GM21825 (cell line): ENCODE measurements around the gene WASF2.
"Not testable (repeated sequence)": the region's sequence is repeated elsewhere in the genome, so short reads cannot be mapped to it uniquely, and the experiment has no call there.

Source experiments
- ATAC-seq: cut with Tn5 transposase; IDR thresholded peaks from one replicate; pipeline ENCODE4 v1.9.1; 2021; ENCODE audit warnings: mild to moderate bottlenecking, moderate library complexity; ENCODE audit not compliant: unreplicated experiment

Gene WASF2

DNA sequence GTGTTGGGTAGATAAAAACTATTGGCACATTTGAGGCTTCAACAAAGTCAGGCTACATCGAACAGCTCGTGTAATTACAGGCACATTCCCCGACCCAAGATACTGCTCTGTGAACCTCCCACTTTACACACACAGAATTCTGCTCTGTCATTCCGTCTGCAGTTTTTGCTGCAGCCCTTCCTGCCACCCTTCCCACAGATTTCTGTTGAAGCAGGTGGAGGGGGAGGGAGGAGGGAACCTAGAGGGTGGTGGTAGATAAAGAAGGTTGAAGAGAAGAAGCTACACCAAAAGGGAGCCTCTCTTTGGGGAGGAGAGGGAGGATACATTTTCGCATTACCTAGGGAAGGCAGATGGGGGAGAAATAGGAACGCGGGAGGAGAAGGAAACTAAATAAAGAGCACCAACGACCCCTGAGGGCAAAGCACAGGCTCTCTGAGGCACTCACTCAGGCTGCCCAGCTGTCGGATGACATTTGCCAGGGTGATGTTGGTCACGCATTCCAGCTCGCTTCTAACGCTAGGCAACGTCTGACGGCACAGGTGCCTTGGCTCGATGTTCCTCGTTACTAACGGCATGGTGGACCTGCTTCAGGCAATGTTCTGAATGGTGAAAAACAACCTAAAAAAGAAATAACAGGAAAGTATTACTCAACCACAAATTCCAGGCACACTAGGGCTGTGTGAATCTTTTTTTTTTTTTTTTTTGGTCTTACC is 61.5 kb downstream of the WASF2 start:
- no peak for ATAC-seq

DNA sequence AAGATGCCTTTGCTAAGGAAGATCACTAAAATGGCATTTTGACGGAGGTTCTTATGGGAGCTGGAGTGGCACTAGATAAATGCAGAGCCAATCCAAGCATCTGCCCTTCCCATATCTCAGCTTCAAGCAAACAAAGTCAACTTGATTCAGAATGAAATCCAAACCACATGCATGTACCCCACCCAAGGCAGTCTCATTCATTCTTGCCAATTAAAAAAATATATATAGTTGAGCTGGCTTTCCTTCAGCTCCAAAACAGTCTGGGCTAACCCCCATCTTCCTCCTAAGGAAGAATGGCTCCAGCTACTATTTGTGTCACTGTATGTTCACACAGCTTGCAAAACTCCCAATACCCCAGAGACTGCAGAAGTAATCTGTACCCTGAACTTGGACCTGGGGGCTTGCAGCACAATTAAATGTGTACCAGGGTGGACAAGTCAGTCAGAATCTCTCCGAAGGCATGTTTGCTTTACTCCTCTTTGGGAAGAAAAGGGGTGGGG is 62.1 kb downstream of the WASF2 start:
- no peak for ATAC-seq

DNA sequence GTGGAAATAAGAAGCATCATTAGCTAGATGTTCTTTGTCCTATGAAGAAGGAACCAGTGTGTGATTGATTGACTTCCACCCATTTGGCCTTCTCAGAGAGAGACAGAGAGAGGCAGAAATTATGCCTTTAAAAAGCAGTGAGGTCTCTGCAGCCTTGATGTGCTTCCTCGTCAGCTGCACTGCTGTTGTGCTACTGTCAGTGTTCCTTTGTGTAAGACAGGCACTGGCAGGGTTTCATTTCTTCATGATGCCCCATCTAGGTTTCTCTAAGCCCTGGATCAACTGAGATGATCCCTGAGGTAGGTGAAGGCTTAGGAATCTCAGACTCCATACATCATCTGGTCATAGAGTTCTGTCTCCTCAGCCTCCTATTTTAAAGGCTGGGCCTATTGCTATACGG is 62.6 kb downstream of the WASF2 start:
- ATAC-seq: no peak

DNA sequence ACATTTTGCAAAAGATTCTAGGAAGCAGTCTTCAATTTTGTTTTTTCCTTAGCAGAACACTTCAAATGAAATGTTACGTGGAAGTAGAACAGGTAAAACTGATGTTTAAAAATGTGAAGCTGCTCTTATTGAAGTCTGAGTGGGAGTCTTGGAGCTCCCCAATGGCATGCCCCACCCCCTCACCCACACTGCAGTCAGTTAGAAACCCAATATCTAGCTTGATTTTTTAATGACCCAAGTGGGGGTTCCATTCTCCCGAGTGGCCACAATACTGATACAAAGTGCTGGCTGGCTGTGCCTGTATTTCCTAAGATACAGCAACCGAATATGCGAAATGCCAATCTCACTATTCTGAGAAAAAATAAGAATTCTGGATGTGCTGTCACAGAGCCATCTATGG is 66.3 kb downstream of the WASF2 start:
- no peak for ATAC-seq

DNA sequence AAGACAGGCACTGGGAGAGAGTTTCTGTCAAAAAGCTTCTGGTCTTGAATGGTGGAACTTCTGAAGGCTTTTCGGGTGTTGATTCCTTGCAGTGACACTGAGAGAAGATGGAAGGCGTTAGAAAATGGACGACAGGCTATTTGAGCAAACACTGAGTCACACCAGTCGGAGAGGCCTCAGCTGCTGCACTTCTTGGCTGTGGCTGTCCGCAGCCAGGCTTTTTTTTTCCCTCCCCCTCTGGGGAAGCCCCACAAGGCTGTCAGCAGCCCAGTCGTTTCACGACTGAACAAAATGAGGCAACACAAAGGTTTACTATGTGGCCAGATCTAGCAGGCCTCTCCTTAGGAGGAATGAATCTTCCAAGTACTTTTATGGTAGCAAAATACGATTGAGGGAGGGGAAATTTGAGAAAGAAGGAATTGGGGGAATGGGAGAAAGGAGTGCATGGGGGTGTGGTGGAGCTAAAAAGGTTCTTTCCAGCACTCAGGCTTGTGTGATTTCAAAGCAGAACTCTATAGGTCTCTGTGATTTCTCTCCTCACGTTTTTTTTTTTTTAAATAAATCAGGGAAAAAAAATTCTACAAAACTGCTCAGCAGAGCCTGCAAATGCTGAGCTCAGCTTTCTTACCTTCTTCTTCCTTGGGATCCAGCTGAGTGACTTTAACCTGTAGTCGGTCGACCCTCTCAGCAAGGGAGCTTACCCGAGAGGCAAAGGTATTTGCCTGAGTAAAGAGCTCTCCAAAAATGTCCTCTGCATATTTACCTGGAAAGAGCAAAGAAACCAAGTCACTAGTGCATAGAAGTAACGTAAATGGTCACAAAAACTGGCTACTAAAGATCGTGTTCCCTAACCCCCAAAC is 71.4 kb downstream of the WASF2 start:
- peak; percentile 61 for ATAC-seq

DNA sequence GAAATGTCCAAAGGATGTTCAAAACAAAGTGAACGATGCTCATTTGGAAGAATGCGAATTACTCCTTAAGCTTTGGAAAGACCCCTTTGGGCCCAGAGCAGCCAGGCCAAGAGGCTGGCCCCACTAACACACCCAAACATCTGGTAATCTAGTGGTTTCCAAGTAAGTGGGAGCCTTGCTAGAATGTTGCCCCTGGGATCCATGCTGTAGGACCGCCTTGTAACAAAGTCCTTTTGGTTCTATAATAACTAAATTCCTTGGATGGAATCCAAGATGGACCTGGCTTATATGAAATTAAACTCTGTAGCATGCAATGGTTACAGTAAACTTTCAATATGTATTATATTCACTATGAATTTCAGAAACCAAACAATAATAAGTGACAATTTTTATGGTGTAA is 72.3 kb downstream of the WASF2 start:
- ATAC-seq: no peak

DNA sequence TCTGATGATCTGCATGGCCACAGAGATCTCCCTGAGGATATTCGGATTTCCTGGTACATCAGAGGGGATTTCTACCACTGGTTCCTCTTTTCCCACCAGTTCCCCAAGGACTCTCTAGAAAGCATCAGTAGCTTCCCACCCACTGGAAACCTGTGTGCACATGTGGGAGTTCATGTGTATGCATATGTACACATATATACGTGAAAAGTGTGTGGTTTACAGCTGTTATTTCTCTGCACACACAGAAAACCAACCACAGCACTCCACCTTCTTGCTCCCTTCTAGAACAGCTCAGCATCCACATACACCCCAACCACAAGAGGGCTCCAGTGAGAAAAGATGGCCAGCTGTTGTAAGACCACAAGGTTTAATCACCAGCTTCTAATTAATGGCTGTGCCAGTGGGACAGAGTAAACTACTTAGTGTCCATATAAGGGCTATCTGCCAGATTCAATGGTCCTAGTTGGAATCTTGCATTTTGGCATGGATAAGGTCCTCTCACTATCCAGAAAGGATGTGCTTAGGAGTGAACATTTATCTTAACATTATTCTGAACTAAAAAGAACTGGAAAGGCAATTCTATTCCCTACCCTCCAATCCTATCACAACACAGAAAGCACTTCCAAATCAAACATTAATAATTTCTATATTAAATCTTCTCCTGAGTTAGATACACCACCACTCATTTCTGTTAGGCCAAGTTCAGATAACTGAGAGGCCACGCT is 73.4 kb downstream of the WASF2 start:
- no peak for ATAC-seq

DNA sequence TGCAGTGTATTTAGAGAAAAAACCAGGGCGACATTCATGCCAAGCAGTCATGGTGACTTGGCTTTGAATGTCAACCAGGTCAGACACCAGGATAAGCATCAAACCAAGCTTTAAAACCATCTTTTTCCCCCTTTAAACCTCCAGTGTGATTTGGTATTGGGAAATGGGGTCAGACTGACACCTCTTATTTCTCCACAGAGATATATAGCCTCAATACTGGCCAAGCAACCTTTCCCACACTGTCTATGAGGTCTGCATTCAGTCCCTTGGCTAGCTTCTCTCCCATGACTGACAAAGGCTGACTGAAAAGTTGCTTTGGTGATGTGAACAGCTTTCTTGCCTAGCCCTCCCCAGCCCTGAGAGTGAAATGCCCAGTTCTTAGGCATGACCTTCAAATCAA is 75.9 kb downstream of the WASF2 start:
- no peak for ATAC-seq

DNA sequence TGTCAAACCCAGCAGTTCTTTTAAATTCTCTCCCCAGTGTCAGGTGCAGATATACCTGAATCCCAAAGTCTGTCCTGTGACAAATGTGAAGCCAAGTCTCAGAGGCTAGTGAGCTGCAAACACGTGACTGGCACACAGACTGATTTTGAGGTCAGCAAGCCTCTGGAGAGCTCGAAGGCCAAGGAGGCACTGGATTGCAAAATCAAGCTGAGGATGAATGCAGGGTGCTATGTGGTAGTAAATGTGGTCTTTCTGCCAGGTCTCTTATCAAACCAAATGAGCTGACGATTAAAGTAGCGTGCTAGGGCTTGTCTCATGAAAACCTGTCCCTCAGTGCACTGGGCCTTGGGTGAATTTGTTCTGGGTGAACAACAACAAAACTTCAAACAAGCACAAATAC is 77.0 kb downstream of the WASF2 start:
- no peak for ATAC-seq

DNA sequence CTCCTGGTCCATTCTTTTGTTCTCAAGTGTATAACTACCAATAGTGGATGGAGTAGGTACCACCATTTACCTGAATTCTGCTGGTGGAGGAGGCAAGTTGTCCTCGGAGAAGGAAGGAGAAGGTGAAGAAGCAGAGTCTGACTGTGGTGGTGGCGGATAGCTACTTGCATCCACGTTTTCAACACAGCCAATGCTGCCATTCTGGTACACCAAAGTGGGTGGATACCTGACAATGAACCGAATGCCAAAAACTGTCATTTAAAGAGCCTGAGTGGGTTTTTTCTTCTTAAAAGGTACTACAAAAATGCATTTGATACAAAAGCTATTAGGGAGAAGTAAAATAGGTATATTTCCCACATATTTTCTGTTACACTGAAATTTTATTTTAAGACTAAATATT is 77.5 kb downstream of the WASF2 start:
- ATAC-seq: no peak

DNA sequence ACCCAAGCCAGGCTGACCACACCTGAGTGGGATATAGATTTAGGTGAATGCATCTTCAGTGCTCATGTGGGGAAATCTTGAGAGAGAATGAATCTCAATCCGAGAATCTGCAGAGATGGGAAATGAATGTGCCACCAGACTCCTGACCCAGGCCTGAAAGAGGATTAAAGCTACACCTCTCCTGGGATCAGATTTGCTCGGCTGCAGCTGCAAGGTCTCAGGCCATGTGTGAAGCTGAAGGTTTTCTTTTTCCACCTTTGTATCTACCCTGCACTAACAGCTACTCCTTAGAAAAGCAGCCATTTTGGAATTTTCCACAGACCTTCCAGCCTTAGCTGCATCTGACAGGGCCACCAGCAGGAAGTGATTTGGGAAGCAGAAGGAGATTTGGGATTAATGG is 79.3 kb downstream of the WASF2 start:
- ATAC-seq: no peak

DNA sequence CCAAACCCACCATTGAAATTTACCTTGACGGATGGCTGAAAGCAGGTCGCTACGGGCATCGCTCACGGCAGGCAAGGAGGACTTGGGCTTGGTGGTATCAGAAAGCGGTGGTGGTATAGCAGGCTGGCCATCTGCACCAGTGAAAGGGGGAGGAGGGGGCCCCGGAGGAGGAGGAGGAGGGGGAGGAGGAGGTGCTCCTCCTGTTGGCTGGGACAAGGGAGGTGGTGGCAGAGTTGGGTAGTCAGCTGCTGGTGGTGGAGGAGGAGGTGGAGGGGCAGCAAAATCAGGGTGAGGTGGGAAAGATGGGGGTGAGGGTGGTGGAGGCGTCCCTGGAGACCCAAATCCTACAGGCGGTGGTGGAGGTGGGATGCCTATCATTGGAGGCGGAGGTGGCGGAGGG is 80.3 kb downstream of the WASF2 start:
- ATAC-seq: no peak

DNA sequence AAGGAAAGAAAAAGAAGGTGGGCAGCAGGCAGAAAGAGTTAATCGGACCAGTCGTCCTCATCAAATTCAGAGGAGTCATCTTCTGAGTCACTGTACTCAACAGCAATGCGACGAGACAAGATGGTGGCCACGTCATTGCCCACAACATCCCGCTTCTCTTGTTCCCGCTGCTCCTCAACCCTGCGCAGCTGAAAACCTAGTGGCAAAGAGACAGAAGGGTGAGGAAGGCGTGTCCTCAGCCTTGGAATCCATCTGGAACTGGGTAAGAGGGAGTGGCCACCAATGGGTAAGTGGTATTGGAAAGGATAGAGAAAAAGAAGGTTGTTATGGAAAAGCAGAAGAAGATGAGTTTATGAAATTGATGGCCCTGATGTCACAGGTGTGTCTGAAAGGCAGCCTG is 81.8 kb downstream of the WASF2 start:
- no peak for ATAC-seq

DNA sequence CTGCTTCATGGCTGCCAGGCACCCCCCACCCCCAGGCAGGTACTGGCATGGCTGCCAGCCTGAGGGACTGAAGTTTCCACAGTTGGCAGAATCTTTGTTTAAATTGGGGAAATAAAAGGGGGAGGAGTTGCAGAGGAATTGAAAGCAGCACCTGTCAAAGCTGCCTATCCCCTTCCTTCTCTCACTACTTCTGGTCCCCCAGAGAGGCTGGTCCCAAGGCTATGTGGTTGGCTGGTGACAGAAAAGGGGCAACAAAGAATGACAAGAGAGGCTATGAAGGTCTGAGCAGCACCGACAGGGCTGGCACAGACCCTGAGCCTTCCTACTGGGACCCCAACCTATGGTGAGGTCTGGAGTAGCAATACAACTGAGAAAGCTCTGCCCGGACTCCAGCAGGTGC is 83.2 kb downstream of the WASF2 start:
- not testable (repeated sequence) for ATAC-seq

DNA sequence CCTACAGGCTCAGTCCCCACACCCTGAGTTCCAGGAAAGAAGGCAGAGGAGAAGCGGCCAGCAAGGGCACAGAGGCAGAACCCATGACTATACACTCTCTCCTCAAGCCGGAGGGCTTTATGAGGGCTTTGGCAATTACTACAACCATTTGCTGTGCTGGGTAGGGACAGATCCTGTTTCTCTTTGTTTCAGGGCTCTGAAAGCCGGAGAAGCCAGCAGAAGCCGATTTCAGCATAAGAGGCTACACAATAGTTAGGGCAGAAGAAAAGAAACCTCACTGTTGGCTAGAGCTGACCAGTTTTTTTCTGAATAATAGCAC is 83.6 kb downstream of the WASF2 start:
- no peak for ATAC-seq

DNA sequence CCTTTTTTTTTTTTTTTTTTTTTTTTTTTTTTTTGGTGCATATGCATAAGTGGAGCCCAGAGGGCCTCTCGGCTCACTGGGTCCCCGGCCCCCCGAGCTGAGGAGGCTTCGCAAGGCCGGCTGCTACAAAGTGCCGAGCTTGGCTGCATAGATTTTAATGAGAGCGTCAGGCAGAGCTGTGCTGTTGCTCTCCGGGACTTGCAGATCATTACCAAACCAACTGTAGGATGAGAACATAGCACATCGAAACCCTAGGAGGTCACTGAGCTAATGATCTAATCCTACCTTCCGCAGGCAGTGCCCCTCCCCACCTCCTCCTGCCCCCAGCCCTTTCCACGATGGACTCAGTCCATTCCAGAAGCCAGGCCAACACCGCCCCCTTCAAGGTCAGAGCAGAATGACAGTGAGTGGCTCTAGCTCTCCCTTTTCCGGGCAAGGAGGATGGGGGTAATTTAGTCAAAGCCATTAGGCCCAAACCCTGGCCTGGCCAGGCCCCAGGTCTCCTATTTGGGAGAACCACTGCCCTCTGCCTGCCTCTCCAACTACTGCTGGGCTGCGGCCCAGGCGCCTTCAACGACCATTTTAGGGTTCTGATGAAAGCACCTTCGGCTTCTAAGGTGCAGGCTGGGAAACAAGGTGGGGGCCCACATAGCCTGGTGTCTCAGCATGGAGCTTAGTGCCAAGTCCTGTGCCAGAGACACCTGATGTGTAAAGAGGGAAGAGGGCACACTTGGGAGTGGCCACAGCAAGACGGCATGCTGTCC is 84.2 kb downstream of the WASF2 start:
- ATAC-seq: not testable (repeated sequence)

DNA sequence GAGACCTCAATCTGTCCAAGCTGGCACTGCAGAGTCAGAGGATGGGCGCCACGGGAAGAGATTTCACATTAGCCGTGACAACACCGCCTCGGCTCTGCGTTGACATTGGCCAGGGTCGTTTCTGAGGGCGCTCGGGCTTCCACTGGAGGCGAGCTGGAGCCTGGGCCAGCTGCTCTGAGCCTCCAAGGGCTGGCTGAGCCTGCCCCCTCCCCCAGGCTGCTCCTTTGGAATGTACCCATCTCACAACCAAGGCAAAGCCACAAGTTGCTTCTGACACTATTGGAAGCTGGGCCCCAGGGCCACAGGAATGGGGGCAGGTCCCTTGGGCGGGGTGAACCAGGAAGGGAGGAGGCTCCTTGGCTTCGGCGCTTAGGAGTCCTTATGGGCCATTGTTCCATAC is 84.9 kb downstream of the WASF2 start:
- no peak for ATAC-seq

DNA sequence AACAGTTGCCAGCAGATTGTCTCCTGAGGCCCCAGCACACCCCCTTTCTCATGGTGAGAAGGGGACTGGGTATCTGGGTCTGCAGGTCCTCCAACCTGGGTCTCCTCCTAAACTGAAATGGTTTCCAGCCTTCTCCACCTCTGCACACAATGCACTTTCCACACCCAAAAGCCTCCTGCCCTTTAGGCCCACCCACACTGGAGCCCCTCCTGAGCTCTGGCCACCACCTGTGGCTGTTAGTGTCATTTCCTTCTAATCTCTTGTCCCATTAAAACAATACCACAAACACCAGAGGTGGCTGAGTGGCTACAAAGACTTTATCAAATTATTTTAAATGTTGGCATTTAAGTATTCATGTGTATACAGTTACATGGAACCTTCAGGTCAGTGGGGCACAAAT is 86.0 kb downstream of the WASF2 start:
- ATAC-seq: no peak

DNA sequence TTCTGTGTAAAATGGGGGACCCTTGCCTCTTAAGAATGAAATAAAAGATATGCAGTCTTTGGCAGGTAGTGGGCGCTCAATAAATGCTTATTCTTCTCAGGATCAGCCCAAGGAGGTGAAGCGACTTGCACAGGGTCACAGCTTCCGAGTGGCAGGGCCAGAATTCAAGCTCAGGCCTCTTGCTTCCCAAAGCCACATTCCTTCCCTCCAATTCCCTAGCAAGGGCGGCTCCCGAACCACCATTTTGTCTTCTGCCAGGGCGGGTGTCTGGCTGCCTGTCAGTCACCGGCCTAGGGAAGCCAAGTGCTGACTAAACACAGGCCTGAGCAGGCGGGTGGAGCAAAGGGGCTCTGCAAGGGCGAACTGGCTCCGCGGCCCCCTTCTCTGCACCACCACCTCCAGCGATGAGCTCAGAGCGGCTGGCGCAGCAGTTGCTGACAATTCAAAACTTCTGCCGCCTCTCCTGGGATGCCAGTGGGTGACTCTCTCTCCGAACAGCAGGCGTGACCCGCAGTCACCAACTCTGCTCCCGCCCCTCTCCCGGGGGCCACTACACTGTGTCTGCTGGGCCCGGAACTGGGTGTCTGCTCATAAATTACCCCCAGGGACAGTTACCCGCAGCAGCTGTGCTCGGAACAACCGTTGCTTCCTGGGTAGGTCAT is 86.8 kb downstream of the WASF2 start:
- no peak for ATAC-seq

DNA sequence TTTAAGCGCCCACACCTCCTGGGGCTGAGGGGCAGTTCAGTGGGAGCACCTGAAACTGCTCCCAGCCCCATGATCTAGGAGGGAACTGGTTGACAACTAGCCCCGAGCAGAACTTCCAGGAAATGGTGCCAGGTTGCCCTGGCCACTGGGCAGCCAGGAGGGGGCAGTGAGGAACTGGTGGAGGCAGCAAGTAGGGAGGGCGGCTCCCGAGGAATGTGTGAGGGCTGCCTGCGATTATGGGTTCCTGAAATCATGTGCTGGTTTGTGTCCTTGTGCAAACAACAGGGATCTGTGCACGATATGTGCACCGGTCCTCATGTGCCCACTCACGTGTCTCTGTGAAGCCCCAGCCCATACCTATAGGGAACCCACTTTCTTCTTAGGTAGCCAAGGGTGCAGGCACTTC is 87.6 kb downstream of the WASF2 start:
- ATAC-seq: no peak

DNA sequence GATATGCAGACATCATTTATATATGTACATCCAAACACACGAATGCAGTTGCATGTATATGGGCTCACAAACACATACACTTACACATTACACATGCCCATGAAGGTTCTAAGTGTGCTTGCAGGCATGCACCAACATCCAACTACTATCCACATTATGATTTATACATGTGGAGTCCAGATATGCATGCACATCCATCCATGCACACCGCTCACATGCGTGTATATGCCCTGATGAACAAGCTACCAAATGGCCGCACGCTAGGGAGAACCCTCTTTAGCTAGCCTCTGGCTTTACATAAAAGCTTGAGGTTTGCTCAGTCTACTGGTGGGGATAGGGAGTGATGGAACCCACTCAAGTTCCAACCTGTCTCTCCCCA is 89.0 kb downstream of the WASF2 start:
- no peak for ATAC-seq
